WERI-Rb-1 (cell line): ENCODE measurements around the gene SYT7.
"Not testable (repeated sequence)": the region's sequence is repeated elsewhere in the genome, so short reads cannot be mapped to it uniquely, and the experiment has no call there.

ENCODE experiments used
- DNase-seq: peaks from one replicate; pipeline ENCODE4 v3.0.0-alpha.2; 2020
- H3K27ac ChIP-seq: fragments of 250-450 bp; sonication (Bioruptor Pico); 2 replicates; pipeline ENCODE4 v1.5.1; 2020; ENCODE audit warnings: mild to moderate bottlenecking, moderate library complexity
- H3K27me3 ChIP-seq: fragments of 250-450 bp; sonication (Bioruptor Pico); 2 replicates; pipeline ENCODE4 v1.5.1; 2021; ENCODE audit warnings: mild to moderate bottlenecking, low read depth, moderate library complexity; ENCODE audit not compliant: insufficient read depth, severe bottlenecking
- H3K36me3 ChIP-seq: fragments of 250-450 bp; sonication (Bioruptor Pico); 2 replicates; pipeline ENCODE4 v1.5.1; 2020; ENCODE audit warnings: mild to moderate bottlenecking, moderate library complexity
- H3K4me3 ChIP-seq: 2 replicates; pipeline ENCODE4 v1.5.1; 2011; ENCODE audit warnings: low read depth, mild to moderate bottlenecking, control low read depth, low read length
- H3K9me3 ChIP-seq: fragments of 250-450 bp; sonication (Bioruptor Pico); 2 replicates; pipeline ENCODE4 v1.5.1; 2021; ENCODE audit warnings: mild to moderate bottlenecking, moderate library complexity; ENCODE audit not compliant: severe bottlenecking
- CTCF ChIP-seq: IDR thresholded peaks from 2 replicates; pipeline ENCODE4 v1.5.1; 2011; ENCODE audit warnings: low read depth, mild to moderate bottlenecking, control low read depth, inconsistent platforms, low read length

SYT7 gene

GRCh38 chr11:61617515-61617914 lies 36.6 kb upstream of the SYT7 start:
- no peaks in the 10 kb centered on the region for H3K9me3 ChIP-seq
- no peaks in the 10 kb centered on the region for H3K27me3 ChIP-seq
- no peaks in the 10 kb centered on the region for H3K36me3 ChIP-seq
- peak; percentile 20; the same call in 1 of the 2 replicates for TF ChIP-seq CTCF
- H3K4me3 ChIP-seq, result no peak overlapping the region
- H3K27ac ChIP-seq, result no peak overlapping the region; the same call in 1 of the 2 replicates
- DNase-seq, result no peak

GRCh38 chr11:61616434-61616833 lies 35.6 kb upstream of the SYT7 start:
- peaks cover 6% of the 10 kb centered on the region for H3K9me3 ChIP-seq
- H3K4me3 ChIP-seq, result no peak overlapping the region
- H3K27me3 ChIP-seq, result no peaks in the 10 kb centered on the region
- TF ChIP-seq CTCF, result no peak
- no peak overlapping the region for H3K27ac ChIP-seq
- H3K36me3 ChIP-seq, result no peaks in the 10 kb centered on the region
- no peak for DNase-seq

- H3K4me3 ChIP-seq, H3K27ac ChIP-seq, H3K36me3 ChIP-seq, DNase-seq, H3K27me3 ChIP-seq, H3K9me3 ChIP-seq: not testable (repeated sequence)
These were observed 33.9 kb upstream of the SYT7 start for GRCh38 chr11:61614782-61615181.

GRCh38 chr11:61613870-61614269 lies 33.0 kb upstream of the SYT7 start:
- no peak for TF ChIP-seq CTCF
- peaks cover 6% of the 10 kb centered on the region for H3K9me3 ChIP-seq
- H3K36me3 ChIP-seq, result no peaks in the 10 kb centered on the region
- no peak overlapping the region for H3K4me3 ChIP-seq
- no peaks in the 10 kb centered on the region for H3K27me3 ChIP-seq
- no peak for DNase-seq
- H3K27ac ChIP-seq, result no peak overlapping the region

- no peak for DNase-seq
- no peak for TF ChIP-seq CTCF
- Histone ChIP-seq H3K4me3 (no peak overlapping the region), H3K9me3 (peaks cover 6% of the 10 kb centered on the region), H3K27ac (peak overlapping the region; percentile 22; the same call in 1 of the 2 replicates), H3K36me3 (no peaks in the 10 kb centered on the region), H3K27me3 (no peaks in the 10 kb centered on the region)
These were observed 32.2 kb upstream of the SYT7 start for GRCh38 chr11:61613051-61613450.

- DNase-seq, result peak; percentile 97
- peaks cover 6% of the 10 kb centered on the region for H3K9me3 ChIP-seq
- no peak overlapping the region for H3K4me3 ChIP-seq
- no peak for TF ChIP-seq CTCF
- no peaks in the 10 kb centered on the region for H3K36me3 ChIP-seq
- H3K27ac ChIP-seq, result peak overlapping the region; percentile 92
- H3K27me3 ChIP-seq, result no peaks in the 10 kb centered on the region
These were observed 30.4 kb upstream of the SYT7 start for GRCh38 chr11:61611309-61611708.
